GM18520 (cell line): ENCODE results near the gene PHF2.

Experiments
- ATAC-seq: cut with Tn5 transposase; IDR thresholded peaks from one replicate; pipeline ENCODE4 v1.9.1; 2021; ENCODE audit not compliant: unreplicated experiment

Gene PHF2

GRCh38 chr9:93585695-93586094 is 9.3 kb downstream of the PHF2 start:
- no peak for ATAC-seq

- ATAC-seq = no peak
Observed at GRCh38 chr9:93586290-93587057, 10.1 kb downstream of the PHF2 start.

DNA sequence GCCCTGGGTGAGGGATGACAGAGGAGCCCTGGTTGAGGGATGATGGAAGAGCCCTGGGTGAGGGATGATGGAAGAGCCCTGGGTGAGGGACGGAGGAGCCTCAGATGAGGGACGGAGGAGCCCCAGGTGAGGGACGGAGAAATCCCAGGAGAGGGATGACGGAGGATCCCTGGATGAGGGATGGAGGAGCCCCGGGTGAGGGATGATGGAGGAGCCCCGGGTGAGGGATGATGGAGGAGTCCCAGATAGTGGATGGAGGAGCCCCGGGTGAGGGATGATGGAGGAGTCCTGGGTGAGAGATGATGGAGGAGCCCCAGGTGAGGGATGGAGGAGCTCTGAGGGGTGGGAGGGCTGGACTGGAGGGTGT is 10.9 kb downstream of the PHF2 start:
- no peak for ATAC-seq

- no peak for ATAC-seq
Observed at GRCh38 chr9:93587651-93588347, 11.4 kb downstream of the PHF2 start.

- no peak for ATAC-seq
Observed at GRCh38 chr9:93588641-93589609, 12.5 kb downstream of the PHF2 start.

GRCh38 chr9:93589688-93590087 is 13.3 kb downstream of the PHF2 start:
- ATAC-seq = no peak

- no peak for ATAC-seq
Observed at GRCh38 chr9:93590609-93591234, 14.3 kb downstream of the PHF2 start.

DNA sequence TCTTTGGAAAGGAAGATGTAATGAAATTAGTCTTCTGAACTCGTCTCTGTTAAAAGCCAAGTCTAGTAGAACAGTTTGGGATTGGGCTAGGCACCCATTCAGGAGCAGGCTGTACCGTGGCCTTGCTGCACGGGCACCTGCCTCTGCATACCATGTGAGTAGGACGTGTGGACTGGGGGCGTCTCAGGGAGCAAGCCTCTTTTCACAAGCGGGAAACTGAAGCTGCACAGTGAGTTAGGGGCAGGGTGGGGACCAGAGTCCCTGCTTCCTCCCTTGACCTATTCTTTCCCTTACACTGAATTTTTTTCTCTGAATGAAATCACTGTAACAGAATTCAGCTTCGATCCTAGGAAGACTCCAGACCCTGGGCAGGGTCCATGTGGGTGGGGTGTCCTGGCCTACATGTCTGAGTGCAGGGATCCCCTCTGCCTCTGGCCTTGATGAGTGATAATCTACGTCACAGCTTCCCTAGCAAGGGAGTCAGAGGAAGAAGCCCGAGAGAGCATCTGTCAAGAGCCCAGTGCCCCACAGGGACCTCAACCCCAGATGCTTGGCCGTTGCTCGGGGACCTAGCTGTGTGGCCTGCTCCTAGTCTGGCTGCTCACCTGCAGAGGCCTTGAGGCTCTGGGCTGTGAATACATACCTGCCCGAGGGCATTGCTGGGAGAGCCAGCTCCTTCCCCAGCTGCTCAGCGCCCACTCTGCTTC is 15.1 kb downstream of the PHF2 start:
- ATAC-seq = no peak

- no peak for ATAC-seq
Observed at GRCh38 chr9:93592008-93592642, 15.7 kb downstream of the PHF2 start.

GRCh38 chr9:93592643-93593021 is 16.2 kb downstream of the PHF2 start:
- ATAC-seq = no peak

DNA sequence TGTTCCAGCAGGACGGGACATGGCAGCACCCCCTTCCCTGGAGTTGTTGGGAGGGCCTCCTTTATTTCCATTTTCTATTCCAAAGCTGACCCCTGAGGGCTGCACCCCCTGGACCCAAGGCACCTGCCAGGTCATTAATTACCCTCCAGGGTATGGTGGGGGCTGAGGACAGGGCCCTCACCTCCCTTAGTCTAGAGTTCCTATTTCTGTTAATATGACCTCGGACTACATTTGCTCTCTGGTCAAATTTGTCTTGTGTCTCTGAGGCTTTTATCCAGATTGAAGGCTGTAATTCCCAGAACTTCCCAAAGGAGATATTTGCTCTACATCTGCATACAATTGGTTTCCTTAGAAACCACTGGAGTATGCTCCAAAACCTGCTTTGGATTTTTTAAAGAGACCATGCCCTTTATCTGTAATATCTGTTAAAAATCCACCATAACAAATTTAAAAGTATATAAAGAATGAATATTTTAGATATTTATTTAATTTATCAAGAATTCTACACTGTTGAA is 16.8 kb downstream of the PHF2 start:
- ATAC-seq = no peak

DNA sequence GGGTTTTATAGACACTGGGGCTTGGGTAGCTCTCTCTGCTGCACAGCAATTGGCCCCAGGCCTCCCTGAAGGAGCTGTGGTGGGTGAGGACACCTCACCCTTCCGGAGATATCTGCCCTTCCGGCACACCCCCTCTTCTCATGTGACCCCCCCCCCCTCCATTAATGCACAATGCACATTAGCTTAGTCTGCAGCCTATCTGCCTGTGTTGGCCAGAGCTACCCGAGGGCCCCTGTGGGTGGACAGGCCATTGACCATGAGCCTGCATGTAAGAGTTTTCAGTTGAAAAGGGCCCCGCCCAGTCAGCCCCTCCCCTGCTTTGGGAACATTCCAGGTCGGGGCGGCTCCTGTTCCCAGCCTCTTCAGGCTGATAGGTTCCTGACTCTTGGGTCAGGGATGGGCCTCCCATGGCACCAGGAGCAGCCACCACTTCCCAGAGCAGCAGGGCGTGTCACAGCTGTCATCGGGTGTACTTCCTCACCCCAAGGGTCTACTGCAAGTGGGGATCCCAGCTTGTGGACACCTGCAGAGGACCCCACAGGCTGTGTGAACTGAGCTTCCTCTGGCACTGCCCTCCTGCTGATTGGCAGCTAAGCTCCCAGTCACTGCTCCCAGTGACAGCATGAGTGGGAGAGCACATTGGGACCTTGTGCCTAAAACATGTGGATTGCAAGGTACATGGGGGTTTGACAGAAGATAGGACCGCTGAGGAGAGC is 17.8 kb downstream of the PHF2 start:
- ATAC-seq = no peak

DNA sequence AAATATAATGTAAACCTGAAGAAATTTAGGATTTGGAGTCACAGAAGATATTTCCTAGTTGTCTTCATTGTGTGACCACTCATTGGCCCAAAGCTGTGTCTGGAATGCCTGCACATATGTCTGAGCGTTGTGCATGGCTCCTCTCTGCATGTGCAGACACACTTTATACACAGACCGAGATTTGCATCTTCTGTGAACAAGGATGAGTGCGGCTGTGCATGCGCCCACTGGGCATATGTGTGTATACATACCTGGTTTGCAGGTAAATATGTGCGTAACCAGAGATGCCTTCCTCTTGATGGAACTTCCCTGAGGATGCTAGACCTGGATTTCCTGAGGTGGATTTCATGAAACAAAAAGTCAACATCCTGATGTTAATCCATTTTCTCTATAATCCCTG is 19.1 kb downstream of the PHF2 start:
- no peak for ATAC-seq

- no peak for ATAC-seq
Observed at GRCh38 chr9:93595861-93596365, 19.5 kb downstream of the PHF2 start.

DNA sequence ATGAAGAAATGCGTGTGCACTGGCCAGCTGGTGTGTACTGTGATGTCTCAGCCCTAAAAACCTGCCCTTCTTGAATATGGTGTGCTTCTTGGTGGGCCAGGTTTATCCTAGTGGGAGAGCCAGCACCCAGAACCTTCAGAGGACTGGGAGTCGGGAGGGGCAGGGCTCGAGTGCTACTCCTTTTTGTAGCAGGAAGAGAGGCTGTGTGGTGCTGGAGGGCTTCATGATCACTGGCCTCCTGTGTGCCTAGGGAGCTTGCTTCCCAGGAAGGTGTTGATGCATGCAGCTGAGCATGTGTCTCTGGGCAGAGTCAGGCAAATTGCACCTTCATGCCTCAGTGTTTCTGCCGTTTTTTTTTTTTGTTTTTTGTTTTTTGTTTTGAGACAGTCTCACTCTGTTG is 20.0 kb downstream of the PHF2 start:
- ATAC-seq = no peak

DNA sequence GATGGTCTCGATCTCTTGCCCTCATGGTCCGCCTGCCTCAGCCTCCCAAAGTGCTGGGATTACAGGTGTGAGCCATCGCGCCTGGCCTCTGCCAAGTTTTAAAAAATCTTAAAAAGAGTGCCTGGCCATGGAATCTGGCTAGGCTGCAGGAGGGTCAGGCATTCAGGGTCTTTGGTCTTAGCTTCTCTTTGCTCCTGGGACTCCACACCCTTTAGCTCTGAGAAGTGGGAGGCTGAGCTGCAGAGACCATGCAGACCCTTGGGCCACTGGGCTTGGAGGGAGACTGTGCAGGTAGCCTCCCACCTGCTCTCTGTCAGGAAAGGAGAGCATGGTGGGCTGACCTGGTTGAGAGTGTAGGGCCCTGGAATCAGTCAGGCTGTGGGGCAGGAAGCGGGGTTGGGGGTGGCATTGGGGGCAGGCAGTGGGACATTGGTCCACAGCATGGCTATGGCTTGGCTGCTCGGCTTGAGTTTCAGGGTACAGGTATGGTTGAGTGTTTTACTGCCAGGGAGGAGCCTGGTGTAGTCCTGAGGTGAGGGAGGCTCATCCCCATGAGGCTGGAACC is 20.8 kb downstream of the PHF2 start:
- no peak for ATAC-seq

DNA sequence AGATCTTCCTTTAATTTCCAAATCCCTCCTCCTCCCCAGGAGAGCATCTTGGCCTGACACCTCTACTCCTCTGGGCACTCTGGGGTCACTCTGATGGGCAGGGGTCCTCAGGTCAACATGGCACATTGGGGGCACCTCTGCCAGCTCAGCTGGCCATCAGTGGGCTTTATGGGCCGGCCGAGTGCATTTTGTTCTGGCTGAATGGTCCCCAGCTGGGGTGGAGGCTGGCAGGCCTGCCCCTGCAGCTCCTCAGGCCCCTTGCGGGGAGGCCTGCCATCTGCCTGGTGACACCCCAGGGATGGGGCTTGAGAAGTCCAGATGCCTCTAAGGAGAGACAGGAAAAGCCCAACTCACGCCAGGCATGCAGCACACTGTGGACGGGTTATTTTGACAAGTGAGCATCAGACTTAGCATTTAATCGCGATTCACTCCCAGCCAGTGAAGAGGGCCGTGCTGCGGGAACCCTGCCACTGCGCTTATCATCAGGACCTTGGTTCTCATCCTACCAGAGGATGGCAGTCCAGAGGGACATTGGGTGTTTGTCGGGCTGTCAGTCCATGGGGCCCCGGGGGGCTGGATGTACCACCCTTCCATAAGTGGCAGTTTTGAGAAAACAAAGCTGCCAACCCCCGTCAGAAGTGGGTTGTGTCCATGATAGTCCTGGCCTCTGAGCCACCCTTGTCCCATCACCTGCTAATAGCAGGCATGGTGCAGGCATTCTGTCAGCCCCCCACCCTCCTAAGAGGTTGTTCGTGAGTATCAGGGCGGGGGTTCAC is 21.7 kb downstream of the PHF2 start:
- ATAC-seq = no peak
